GM21529 (cell line): ENCODE measurements around the gene FAM171A2.

ENCODE experiments used
- ATAC-seq: cut with Tn5 transposase; IDR thresholded peaks from one replicate; pipeline ENCODE4 v1.9.1; 2021; ENCODE audit not compliant: unreplicated experiment

Gene FAM171A2

DNA sequence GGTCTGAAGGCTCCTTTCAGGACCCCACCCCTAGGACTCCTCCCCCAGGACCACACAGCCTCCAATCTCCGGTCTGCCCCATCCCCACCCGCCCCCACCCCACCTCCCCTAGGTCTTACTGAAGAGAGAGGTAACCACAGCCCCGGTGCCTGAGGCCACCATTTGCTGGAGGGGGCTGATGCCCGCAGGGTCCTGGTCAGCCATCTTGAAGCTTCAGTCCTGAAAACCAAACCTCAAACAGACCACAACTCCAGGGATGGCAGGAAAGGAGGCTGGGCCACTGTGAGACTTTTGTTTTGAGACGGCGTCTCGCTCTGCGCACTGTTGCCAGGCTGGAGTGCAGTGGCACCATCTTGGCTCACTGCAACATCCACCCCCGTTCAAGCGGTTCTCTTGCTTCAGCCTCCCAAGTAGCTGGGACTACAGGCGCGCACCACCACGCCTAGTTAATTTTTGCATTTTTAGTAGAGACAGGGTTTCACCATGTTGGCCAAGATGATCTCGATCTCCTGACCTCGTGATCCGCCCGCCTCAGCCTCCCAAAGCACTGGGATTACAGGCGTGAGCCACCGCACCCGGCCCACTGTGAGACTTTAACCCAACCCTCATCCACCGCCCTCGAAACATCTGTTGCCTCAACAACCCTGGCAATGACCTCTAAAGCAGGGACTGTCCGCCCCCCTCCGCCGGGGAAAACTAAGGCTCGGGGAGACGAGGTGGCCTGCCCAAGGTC is 40.1 kb downstream of the FAM171A2 start:
- no peak for ATAC-seq

- ATAC-seq: no peak
Measured at GRCh38 chr17:44322236-44322895, 41.3 kb downstream of the FAM171A2 start.

DNA sequence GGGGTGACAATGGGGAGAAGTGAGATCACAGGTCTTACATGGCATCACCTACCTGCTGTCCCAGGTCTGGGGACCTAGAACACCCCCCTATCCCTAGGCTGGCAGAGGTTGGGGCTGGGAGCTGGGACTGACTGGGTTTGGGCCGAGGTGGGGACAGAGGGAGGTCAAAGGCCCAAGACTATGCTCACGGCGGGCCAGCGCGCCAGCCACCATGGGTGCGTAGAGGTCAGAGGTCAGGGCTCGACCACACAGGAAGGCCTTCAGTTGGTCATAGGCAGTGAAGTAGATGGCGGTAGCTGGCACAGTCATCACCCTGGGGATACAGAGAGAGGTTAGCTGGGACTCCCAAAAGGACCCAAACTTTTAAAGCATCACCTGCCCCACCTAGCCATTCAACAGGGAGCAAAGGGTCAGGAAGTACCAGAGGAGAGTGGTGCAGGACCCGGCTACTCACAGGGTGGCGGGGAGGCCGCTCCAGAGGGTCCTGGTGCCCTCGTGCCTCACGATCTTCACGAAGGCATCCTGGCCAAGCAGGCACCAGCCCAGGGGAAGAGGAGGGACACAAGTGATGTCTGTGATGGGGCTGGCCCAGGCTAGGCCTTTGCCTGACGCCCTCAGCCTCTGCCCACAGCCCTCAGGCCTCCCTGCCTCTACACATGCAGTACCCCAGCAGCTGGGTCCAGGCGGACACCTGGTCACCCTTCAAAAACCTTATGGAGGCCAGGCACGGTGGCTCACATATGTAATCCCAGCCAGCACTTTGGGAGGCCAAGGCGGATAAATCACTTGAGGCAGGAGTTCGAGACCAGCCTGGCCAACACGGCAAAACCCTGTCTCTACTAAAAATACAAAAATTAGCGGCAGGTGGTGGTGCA is 42.2 kb downstream of the FAM171A2 start:
- ATAC-seq: no peak

- no peak for ATAC-seq
Measured at GRCh38 chr17:44320066-44320465, 43.6 kb downstream of the FAM171A2 start.

DNA sequence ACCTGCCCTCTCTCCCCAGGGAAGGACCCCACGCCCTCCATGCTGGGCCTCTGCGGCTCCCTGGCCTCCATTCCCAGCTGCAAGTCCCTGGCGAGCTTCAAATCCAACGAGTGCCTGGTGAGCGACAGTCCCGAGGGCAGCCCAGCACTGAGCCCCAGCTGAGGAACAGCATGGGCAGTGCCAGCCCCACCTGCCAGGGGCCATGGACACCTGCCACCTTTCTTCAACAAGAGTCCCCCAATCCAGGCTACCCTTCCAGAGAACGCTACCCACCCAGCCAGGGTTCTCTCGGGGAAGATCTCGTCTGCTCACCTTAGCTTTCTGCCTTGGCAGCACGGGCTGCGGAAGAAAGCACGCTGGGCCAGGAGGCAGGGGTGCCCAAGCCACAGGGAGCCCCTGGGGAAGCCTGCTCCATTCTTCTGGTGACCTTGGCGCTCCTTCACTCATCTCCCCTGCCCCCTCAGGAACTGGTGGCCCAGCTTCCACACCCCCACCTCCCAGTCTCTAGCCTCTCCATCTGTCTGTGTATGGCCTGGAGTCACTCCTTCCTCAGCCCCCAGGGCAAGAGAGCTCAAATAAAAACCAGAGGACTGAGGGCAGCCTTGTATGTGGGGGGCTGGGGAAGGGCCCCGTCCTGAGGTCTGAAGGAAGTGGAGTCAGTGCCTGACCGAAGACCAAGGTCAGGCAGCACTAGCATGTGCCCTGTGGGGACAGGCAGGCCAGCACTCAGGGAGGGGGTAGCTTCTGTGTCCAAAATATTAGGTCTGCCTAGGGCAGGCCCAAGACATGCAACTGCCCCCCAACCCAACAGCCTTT is 45.4 kb downstream of the FAM171A2 start:
- no peak for ATAC-seq

GRCh38 chr17:44317545-44317944 is 46.1 kb downstream of the FAM171A2 start:
- ATAC-seq: no peak

DNA sequence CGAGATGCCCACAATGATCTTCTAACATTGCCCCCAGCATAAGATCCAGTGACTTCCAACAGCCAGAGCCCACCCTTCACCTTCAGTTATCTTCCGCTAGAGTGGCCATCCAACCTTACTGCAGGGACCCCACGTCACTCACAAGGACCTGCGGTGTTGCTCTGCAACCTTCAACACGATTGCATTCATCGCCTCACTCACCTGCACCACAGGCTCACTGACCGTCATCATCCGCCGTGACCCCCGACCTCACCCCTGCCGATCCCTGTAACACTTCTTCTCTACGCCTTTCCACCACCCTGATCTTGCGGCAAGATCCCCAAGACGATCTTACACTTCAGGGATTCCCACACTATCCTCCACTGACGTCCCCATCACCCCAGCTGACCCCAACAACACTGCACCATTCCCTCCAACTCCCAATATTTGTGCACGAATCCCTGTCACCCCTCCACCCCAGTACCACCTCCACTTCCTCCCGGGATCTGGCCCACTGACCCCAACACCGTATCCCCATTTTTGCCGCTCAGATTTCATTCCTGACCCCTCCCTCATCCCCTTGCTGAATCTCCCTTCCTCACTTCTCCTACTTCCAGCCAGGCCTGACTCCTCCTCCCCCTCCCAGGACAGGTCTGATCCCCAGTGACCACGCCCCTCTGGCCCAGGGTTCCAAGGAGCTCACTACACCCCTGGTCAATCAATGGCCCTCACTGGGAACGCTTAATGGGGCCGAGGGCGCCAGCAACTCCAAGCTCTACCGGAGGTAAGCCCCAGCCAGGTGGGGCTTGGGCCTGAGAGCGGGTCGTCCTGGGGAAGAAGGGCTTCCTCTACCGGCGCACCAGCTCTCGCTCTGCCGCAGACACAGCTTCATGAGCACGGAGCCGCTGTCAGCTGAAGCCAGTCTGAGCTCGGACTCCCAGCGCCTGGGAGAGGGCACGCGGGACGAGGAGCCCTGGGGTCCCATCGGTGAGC is 47.6 kb downstream of the FAM171A2 start:
- ATAC-seq: no peak

DNA sequence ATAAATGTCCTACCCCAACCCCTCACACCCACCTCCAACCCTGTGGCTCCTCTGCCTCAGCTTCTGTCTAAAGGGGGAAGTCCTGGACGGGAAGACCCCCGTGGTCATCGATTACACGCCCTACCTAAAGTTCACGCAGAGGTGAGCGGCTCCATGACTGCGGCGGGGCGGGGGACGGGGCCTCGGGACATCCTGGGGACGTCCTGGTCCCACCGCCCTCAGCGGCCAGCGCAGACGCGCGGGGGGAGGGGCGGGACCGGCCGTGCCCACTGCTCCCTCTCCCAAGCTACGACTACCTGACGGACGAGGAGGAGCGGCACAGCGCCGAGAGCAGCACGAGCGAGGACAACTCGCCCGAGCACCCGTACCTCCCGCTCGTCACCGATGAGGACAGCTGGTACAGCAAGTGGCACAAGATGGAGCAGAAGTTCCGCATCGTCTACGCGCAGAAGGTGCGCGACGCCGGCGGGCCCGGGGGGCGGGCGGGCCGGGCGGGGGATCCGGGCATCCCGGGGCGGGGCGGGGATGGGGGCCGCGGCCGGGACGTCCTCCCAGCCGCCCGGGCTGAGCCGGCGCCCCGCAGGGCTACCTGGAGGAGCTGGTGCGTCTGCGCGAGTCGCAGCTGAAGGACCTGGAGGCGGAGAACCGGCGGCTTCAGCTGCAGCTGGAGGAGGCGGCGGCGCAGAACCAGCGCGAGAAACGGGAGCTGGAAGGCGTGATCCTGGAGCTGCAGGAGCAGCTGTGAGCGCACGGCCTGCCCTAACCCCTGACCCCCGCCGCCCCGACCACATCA is 48.6 kb downstream of the FAM171A2 start:
- no peak for ATAC-seq

- no peak for ATAC-seq
Measured at GRCh38 chr17:44314524-44314868, 49.2 kb downstream of the FAM171A2 start.

DNA sequence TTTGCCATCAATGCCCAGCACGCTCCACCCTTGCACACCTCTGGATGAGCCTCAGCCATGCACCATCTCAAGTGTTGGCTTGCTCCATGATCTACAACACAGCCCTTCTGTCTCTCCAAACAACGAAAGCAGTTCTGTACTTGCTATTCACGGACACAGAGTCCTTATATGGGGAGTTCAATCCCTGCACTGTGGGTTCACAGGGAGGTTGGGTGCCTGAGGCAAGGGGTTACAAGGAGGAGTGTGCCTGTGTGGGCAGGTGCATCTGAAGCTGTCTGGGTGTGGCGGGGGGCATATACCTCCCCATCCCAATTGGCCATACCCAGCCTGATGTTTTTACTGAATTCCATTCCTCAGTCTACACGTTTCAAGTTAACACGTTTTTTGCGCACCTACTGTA is 49.6 kb downstream of the FAM171A2 start:
- no peak for ATAC-seq

DNA sequence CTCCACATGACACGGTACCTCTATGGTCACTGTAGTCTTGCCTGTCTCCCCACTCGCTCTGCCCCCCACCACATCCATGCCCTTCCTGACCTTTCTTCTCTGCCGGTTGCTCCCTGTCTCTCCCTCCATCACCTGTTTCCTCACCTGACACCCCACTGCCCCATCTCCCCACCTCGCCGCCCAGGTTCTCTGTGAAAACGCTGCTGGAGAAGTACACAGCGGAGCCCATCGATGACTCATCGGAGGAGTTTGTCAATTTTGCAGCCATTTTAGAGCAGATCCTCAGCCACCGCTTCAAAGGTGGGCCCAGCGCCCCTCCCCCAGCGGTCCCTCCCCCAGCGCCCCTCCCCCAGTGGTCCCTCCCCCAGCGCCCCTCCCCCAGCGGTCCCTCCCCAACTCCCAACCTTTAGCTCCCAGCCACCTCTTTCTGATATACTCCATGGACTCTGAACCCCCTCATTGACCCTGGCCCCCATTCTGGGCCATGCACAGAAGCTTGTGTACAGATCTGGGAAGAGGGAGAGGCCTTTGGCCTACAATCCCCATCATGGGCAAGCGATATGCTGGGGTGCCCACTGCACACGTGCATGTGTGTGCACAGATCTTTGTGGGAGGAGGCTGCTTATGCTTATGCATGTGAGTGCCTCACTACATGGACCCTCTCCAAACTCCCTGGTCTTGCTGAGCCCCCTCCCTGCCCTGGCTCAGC is 51.1 kb downstream of the FAM171A2 start:
- no peak for ATAC-seq

DNA sequence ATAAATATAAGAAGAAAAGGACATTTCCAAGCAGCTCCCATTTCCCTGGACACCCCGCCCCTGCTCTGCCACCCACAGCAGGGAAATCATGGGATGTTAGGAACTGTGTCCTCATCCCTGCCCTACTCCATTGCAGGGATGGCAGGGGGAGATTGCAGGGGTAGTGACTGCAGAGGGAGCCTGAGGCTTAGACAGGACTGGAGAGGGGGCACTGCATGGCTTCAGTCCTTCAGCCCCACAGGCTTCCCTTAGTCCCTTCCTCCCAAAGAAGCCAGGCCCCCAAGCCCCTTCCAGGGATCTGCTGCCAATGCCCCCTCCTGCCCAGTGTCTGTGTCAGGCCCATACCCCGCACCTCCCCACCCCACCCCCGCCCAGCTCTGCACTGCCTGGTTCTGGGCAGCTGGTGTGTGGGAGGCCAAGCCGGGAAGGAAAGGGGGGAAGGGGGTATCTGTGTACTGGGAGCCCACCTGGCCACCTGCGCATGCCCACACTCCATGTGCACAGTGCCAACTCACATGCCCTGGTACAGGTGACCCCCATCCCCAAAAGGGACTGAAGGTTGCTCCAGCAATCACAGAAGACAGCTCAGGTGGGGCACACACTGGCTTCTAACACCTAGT is 52.0 kb downstream of the FAM171A2 start:
- ATAC-seq: no peak

DNA sequence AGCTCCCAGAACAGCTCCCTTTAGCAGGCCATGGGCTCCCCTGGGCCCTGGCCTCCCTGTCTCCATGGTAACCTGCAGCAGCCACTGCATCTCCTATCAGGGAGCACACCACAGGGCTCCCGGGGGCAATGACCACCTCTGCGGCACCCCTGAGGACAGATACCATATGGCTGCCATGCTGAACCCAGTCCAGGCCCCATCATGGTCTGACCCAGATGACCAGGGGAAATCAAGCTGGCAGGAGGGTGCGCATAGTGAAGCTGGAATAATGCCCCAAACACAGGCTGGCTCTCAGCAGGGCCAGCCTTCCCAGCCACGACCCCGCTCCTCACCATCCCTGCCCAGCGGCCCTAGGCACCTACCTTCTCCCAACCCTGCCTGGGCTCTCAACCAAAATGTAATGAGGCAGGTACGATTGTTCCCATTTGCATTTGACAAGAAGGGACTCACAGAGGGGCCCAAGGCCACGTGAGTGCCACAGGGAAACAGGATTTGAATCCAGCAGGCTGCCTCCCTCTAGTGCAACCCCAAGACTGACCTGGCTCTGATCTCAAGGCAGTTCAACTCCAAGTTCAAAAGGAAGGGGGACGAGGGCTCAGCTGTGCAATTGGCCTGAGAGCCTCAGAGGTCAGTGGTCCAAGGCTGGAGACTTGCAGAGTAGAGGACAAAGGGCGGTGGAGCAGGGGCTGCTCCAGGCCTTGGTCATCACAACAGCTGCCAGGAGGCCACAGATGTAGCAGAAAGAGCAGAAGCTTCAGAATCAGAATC is 52.9 kb downstream of the FAM171A2 start:
- ATAC-seq: no peak

DNA sequence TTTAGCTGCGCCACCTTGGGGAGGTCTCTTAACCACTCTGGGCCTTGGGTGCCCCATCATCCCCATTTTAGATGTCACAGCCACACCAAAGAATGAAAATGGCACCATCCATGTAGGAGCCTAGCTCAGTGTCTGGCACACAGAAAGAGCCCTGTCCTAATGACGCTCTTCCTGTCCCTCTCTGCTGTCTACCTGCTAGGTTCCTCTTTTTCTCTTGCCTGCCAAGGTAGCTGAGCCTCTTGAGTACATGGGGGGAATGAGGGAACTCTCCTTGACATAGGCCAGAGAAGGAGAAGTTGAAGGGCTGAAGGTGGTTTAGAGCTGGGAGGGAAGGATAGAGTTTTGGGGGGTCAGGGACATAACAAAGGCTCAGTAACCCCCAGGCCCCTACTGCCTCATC is 53.5 kb downstream of the FAM171A2 start:
- ATAC-seq: no peak

DNA sequence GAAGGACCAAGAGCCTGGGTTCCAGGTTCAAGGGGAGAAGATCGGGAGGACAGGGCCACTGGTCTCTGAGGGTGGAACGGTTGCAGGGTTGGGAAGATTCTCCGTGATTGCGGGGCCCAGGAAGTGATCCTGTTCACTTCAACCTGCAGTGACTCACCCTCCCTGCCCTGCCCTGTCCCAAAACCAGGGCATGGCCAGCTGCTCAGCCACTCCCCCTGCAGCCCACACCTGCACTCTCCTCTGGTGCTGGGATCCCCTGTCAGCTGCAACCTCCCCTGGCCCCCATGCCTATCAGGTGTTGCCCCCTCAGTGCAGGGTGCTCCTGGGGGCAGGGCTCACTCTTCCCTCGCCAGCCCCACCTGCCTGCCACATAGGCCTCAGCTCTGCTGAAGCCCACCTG is 54.2 kb downstream of the FAM171A2 start:
- ATAC-seq: no peak

GRCh38 chr17:44308865-44309264 is 54.8 kb downstream of the FAM171A2 start:
- ATAC-seq: no peak

DNA sequence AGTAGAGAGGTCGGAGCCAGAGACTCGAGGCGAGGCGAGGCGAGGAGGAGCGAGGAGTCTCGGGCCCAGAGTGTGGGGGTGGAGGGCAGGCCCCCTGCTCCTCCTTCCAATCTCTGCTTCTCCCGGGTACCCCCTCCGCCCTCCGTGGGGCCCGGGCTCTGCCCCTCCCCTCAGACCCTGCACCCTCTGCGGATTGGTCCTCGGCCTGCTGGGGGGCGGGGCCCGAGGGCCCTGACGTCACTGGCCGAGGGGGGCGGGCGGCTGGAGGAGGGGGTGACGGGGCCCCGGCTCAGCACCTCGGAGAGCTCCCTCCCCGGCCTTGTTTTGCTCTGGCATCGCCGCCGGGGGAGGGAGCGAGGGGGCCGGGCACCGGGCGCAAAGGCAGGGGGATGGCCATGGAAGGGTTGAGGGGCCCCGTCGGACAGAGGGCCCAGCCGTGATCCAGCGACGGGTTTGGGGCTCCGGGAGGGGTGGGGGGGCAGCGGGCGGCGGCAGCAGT is 55.3 kb downstream of the FAM171A2 start, which contains the start of gene RUNDC3A:
Gene RUNDC3A, plus strand, starts transcription at position 282 of the 499 bp plus-strand sequence. CDS start 232 bp downstream, outside the sequence.
- ATAC-seq: no peak
